AML-193 (cell line): Measurements from ENCODE around the gene RAPGEF1.
A peak's percentile ranks its signal among the peaks of the same experiment; 100 is the strongest.
"Not testable (repeated sequence)": the region's sequence is repeated elsewhere in the genome, so short reads cannot be mapped to it uniquely, and the experiment has no call there.

ENCODE experiments used
- DNase-seq, 2 experiments: peaks; one replicate each; lab custom pipeline; 2025; lab: John Stamatoyannopoulos, UW

The RAPGEF1 gene, protein sequence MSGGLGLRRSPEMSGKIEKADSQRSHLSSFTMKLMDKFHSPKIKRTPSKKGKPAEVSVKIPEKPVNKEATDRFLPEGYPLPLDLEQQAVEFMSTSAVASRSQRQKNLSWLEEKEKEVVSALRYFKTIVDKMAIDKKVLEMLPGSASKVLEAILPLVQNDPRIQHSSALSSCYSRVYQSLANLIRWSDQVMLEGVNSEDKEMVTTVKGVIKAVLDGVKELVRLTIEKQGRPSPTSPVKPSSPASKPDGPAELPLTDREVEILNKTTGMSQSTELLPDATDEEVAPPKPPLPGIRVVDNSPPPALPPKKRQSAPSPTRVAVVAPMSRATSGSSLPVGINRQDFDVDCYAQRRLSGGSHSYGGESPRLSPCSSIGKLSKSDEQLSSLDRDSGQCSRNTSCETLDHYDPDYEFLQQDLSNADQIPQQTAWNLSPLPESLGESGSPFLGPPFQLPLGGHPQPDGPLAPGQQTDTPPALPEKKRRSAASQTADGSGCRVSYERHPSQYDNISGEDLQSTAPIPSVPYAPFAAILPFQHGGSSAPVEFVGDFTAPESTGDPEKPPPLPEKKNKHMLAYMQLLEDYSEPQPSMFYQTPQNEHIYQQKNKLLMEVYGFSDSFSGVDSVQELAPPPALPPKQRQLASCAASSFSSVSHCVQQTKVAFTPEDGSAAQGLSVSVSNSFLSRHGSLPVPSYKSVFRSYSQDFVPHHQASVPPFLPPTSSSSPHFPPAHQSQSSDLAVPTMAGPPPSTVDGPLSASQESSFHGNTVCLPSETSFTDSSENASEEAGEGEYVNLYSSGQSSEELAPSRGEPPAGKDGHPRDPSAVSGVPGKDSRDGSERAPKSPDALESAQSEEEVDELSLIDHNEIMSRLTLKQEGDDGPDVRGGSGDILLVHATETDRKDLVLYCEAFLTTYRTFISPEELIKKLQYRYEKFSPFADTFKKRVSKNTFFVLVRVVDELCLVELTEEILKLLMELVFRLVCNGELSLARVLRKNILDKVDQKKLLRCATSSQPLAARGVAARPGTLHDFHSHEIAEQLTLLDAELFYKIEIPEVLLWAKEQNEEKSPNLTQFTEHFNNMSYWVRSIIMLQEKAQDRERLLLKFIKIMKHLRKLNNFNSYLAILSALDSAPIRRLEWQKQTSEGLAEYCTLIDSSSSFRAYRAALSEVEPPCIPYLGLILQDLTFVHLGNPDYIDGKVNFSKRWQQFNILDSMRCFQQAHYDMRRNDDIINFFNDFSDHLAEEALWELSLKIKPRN (N-terminal part only)

DNA sequence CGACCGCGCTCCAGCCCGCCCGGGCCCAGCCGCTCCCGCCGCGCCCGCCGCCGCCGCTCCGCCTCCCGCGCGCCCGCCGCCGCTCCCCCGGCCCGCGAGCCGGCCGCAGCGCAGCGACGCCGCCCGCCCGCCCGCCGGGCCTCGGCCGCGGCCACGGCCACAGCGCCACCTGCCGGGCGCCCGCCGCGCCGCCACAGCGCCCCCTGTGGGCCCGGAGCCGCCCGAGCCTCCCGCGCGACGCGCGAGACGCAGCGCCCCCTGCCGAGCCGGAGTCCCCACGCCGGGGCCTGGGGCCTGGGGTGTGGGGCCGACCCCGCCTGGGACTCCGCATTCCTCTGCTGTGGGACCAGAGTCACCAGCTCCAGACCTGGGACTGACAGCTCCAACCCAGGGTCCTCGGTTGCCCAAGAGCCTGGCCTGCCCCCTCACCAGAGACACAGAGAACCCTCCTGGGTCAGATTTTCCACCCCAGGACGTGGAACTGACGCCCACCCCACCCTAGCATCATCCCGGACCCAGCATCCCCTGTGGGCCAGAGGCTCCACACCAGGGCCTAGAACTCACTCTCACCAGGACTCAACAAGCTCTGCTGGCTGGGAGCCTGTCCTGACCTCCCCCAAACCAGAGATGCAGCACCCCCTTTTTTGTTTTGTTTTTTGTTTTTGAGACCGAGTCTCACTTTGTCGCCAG is at the start of gene RAPGEF1:
RAPGEF1 (minus strand) TSS at position 118 of the 690 bp plus-strand sequence. CDS start 246 bp downstream, outside the sequence.
- peak; percentile 29 to 39 for DNase-seq

DNA sequence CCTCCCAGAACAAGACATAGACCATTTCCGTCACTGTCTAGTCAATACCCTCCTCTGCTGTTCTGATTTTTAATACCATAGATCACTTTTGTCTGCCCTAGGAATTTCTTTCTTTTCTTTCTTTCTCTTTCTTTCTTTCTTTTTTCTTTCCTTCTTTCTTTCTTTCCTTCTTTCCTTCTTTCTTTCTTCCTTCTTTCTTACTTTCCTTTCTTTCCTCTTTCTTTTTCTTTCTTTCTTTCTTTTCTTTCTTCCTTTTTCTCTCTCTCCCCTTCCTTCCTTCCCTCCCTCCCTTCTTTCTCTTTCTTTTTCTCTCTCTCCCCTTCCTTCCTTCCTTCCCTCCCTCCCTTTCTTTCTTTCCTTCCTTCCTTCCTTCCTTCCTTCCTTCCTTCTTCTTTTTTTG is 49.0 kb upstream of the RAPGEF1 start:
- DNase-seq: no peak

DNA sequence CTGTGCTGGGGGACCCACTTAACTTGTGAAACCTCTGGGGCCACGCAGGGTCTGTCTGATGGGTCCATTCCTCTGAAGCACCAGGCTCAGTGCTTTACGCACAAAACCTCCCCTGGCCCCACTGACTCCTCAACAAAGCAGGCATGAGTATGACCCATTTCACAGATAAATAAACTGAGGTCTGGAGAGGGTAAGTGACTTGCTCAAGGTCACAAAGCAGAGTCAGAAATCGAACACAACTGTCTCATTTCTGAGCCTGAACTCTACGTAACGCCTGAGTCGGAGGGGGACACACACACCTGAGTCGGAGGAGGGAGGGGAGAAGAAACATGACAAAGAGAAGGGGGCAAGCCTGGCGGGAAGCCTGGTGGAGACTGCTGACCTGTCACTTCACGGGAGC is 48.0 kb upstream of the RAPGEF1 start:
- no peak for DNase-seq

DNA sequence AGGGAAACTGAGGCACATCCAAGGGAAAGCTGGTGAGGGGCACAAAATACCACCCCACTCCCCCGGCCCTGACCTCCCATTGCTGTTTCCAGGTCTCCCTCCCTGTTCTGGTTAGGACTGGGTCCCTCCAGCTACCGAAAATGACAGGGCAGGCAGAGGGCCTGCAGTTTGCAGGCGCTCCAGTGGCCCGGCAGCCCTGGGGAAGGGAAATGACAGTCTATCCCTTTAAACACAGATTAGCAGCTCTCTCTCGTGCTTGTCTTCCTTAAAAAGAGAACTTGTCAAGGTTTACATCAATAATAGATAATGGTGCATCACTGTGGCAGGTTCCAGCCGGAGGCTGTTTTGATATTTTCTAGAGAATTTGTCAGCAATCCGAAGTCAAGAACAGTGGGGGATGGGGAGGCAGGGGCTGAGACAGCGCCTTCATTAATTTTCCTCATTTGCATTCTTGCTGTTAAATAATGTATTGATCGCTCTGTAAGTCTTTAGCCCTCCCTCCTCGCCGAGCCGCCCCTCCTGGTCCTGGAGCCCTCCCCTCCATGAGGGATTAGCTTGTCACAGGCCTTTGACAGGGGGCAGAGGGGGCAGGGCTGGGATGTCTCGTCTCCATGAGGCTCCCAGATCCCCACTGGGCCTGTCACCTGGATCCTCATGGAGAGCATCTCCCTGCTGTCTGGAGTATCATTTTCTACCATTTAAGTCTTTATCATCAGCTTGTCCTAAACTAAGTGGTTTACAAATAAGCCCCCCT is 45.0 kb upstream of the RAPGEF1 start:
- DNase-seq: no peak

DNA sequence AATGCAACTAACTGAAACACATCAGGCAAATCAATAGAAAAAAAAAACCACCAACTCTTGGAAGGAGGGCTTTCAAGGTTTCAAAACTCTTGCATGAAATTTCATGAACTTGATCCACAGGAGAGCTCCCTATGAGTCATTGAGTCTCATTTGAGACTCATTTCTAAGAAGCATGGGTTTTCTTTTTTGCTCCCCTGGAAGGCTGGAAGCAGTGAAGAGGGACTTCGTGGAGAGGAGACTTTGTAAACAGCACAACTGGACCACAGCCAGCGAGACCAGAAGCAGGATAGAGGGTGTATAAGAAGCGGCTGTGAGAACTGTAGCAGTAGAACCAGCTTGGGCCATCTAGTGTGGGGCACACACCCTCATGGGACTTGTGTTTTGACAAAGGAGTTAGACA is 41.2 kb upstream of the RAPGEF1 start:
- DNase-seq: no peak

DNA sequence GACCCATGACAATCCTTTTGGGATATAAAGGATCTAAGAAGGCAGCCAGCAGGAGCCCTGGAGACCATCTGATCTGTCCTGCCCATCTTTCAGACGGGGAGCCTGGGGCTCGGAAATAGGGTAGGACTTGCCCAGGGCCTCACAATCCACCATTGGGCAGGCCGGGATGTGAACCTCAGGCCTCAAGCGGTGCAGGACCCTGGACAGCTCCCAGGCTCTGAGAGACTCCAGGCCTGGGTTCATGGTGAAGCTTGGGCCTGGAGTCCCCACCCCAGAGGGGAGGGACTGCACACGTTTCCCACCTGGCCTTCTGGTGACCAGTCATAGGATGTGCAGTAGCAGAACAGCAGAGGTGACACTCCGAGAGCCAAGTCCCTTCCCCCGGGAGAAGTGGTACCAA is 36.6 kb upstream of the RAPGEF1 start:
- DNase-seq: peak; percentile 20 to 24

DNA sequence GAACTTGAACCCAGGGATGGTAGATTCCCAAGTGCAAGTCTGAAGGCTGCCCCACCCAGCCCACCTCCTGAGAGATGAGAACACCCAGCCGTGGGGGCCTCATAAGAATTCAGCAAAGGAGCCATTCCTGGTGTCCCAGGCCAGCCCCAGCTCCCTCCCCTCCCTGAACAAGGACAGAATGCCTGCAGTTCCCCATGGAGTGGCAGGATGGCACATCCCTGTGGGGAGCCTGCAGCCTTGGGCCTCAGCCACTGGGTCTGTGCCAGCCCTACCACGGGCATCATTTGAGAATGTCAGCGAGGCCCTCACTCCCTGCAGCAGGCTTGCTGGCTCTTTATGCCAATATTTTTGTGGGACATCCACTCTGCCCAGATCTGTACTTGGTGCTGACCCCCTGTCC is 36.2 kb upstream of the RAPGEF1 start:
- DNase-seq: no peak

DNA sequence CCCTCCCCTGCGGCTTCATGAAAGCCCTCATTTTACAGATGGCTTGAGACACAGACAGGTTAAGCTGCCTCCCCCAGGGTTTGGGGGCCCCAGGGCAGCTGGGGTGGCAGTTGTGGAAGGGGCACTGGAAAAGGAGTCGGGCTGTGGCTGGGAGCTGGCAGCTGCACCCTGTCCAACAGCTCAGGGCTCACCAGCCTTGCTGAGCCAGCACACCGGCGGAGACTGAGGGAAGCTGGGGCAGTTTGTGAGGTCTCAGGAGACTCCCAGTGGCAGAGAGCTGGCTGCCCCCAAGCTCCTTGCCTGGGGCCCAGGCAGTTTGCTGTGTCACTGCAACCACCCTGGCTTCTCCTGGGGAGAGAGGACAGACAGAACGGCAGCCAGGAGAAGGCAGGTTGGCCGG is 34.8 kb upstream of the RAPGEF1 start:
- no peak for DNase-seq

DNA sequence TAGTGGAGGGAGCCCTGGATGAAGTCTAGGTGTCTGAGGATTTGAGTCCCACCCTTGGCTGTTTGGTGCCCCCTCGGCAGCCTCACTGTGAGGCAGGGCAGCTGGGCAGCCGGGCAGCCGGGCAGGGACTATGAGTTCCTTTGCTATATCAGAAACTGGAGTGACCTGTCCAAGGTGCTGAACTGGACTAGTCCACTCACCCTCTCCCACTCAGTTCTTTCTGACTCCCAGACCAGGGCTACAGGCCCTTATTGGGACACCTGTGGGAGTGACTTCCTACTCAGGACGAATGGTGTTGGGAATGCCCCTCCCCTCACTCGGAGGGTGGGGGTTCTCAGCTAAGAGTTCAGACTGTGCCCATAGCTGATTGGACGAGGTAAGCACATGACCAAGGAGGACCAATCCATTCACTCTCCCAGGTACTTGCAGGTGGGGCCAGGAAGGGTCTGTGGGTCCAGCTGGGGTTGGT is 34.1 kb upstream of the RAPGEF1 start:
- DNase-seq: peak; percentile 23 to 48

DNA sequence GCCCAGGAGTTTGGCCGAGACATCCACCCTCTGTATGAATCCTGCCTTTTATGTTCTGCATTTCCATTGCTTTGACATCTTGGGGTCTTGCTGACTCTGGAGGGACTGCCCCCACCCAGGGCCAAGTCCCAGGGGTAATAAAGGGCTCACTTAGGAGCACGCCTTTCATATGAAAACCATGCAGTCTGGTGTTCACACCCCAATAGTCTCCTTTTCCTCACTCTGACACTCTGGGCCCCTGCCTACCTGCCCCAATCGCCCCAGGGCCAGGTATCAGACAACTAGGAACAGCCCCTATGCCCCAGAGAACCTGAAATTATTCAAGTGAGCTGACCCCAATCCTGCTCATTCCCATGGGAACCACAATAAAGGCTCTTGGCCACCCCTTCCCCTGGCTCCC is 33.1 kb upstream of the RAPGEF1 start:
- DNase-seq: no peak

DNA sequence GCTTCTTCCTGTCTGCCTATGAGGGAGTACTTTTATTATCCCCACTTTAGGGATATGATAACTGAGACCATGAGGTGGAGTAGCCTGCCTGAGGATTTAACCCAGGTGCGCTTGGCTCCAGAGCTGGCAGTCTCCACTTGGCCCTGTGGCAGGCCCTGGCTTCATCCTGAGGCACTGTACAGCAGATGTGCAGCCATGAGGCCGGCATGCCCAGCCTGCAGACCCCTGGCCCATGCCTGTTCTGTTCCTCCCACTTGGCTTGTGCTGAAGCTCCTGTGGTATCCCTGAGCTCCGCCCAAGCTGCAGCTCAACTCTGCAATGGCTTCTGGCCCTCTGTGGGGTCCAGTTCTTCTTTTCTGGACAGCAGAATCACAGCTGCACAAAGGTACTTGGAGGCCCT is 31.8 kb upstream of the RAPGEF1 start:
- no peak for DNase-seq

DNA sequence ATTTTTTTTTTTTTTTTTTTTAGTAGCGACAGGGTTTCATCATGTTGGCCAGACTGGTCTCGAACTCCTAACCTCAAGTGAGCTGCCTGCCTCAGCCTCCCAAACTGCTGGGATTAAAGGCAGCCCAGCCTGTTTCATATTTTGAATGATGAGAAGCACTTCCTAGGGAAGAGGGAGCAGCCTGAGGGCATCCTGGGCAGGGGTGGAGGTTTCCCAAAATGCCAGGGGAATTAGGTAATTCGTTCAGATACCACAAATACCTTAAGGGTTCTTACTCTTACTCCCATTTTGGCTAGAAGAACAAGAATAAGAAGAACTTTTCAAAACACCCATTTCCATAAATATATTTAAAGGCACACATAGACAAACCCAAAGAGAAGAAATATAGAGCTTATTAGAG is 29.5 kb upstream of the RAPGEF1 start:
- DNase-seq: no peak

DNA sequence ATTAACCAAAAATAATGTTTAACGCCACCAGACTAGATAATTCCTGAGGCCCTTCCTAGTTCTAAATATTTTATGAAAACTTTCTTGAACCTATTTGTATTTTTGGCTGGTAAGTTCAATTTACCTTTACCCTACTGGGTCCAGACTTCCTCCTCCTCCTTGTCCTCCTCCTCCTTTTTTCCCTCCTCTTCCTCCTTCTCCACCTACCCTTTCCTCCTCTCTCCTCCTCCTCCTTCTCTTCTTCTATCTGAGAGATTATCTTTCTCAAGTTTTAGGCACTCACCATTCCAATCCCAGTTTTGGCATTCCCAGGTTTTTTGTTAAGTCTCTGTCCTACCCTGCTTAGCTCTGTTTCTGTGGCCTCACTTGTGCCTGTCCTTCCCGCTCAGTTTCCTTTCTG is 24.7 kb upstream of the RAPGEF1 start:
- DNase-seq: no peak

DNA sequence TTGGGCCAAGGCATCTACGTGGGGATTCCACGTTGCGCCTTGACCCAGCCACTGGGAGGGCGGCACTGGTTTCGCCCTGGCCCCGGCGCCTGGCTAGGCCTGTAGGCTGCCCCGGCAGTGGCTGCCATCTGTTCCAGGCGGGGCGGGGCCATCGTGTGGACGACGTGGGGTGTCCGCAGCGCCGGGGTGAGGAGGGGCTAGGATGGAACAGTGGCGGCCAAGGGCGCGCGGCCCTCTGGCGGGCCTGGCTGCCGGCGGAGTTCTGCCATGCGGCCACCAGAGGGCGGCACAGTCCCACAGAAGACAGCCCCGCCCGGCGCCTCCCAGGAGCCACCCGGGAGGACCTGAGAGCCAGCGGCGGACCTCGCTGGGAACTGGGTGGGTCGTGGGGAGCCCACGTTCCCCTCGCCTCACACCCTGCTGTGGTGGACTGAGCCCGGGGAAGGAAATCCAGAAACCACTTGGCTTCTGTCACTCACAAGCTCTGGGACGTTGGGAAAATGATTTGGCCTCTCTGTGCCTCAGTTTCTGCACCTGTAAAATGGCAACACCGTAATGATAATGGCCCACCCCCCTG is 22.6 kb upstream of the RAPGEF1 start:
- peak; percentile 33 to 57 for DNase-seq

DNA sequence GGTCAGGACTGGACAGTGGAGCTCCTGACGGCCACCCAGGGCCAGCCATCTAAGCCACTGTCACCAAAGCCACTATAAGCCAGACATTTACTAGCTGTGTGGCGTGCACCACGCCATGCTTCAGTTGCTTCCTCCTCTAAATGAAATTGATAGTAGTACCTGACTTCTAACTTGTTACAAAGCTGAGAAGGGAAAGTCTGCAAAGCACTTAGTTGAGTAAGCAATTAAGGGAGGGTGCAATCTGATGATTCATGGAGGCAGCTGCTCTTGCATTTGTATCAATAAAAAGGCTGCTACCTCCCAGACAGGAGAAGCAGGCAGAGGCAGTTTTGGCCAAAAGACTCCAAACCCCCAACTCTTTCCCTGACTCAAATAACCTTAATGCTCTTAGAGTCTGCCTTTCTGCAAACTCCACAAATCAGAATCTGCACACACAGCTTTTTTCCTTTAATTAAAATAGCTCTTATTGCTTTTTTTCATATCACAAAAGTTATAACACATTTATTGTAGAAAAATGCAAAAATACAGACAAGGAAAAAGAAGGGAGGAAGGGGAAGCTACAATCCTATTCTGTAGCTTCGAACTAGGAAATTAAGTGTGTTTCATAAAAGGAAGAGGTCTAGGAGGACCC is 19.3 kb upstream of the RAPGEF1 start:
- DNase-seq: peak in 1 of 2 experiments; percentile 4

DNA sequence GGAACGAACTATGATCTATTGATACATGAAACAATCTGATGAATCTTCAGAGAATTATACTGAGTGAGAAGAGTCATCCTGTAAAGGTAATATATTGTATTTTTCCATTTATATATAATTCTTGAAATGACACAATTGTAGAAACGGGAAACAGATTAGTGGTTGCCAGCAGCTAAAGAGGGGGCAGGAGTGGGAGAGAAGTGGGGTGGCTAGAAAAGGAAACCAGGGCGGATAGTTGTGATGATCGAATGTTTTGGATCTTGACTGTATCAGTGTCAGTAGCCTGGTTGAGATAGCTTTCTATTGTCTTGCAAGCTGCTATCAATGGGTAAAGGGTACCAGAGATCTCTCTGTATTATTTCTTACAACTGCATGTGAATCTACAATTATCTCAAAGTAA is 17.7 kb upstream of the RAPGEF1 start:
- no peak for DNase-seq

DNA sequence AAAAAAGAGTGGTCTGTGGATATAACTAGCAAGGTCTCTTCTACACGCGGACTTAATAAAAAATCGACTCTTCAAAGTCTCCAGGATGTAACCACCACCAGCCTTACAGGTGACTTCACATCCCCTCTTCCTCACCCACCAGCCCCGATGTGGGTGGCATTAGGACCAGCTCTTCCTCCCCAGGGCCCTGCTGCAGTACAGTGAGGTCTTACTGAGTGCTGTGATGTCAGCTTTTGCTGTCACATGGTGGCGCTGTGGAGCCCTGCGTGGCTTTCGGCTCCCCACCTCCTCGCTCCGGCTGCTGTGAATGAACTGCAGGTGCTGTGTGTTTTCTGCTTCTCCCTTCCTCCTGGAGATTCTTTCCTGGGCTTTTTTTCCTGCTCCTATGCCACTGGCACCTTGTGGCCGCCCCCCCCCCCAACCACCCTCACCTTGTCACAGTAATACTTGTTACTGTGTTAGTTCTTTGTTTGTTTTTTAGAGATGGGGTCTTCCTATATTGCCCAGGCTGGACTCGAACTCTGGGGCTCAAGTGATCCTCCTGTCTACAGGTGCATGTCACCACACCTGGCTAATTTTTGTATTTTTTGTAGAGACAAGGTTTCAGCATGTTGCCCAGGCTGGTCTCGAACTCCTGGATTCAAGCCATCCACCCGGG is 15.8 kb upstream of the RAPGEF1 start:
- DNase-seq: peak; percentile 69 to 80

DNA sequence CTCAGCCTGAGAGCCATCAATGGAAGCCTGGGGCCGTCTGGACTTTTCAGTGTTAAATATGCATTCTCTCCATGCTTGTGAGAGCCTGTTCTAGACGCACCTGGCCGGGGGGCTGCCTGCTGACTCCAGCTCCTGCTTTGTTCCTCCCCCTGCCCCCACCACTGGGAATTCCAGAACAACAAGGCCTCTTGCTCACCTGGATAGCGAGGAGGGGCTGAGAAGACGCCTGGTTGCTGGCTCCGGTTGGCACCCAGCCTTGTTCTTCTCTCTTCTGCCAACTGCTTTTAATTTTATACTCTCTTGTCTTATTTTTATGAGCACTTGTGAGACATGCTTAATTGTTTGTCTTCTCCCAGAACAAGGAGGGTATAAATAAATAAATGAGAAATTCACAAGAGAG is 15.0 kb upstream of the RAPGEF1 start:
- DNase-seq: no peak

DNA sequence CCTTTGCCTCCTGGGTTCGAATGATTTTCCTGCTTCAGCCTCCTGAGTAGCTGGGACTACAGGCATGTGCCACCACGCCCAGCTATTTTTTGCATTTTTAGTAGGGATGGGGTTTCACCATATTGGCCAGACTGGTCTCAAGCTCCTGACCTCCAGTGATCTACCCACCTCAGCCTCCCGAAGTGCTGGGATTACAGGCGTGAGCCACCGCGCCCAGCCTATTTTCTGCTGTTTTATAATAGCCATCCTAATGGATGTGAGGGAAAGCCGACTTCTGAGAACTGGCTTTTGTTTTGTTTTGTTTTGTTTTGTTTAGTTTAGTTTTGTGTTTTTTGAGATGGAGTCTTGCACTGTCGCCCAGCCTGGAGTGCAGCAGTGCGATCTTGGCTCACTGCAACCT is 13.9 kb upstream of the RAPGEF1 start:
- DNase-seq: not testable (repeated sequence)
